ENCODE measurements around the gene ATP6V0B. TPM values are rescaled to one million over a fixed set of nuclear protein-coding genes. Genes with fewer than 3 reads are reported as not detected.

Gene ATP6V0B
- total and polyA plus RNA-seq, 2 donors (not counting 3 experiments of a cell fraction or from before 2014, with no cell fraction given): 110 to 325 TPM

DNA sequence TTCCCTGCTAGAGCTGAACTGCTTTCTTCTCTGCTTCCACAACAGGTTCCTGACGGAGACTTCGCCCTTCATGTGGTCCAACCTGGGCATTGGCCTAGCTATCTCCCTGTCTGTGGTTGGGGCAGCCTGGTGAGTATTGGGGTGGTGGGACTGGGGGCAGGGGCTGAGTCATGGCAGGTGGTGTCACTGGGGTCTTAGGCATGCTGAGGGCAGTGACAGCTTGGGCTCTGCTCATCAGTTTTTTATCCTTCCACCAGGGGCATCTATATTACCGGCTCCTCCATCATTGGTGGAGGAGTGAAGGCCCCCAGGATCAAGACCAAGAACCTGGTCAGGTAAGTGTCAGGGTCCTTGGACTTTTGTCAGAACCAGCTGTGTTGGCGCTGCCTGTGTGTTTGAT lies 1.3 kb downstream of the ATP6V0B start:
- Histone ChIP-seq H3K4me1 (ENCODE audit: control insufficient read depth, extremely low read depth, insufficient read depth, low read length) (peaks cover 31% of the 10 kb centered on the region), H3K36me3 (ENCODE audit: control insufficient read depth in 2 of 2, extremely low read depth in 1 of 2, insufficient read depth in 2 of 2, low read length in 2 of 2) (peaks cover 0 to 15% of the 10 kb centered on the region in 2 experiments), H3K9me3 (replicated peaks; ENCODE audit: control insufficient read depth, insufficient read depth, low read length) (no peaks in the 10 kb centered on the region), H3K79me2 (ENCODE audit: control insufficient read depth, insufficient read depth, low read length) (peaks cover 41% of the 10 kb centered on the region), H3K27ac (ENCODE audit: insufficient read depth, low read depth, low read length) (no peak overlapping the region), H3K4me3 (replicated peaks in 1 of 3; ENCODE audit: insufficient read depth in 1 of 3, low read depth in 1 of 3, low read length in 3 of 3) (peak overlapping the region in 2 of 3 experiments; percentile 71 to 73), H2AFZ (ENCODE audit: low read depth, low read length) (no peak overlapping the region), H3K9ac (replicated peaks; ENCODE audit: extremely low read depth, insufficient read depth, low read length) (peak overlapping the region; percentile 80), H4K20me1 (replicated peaks; ENCODE audit: control insufficient read depth, extremely low read depth, insufficient read depth, low read length) (no peaks in the 10 kb centered on the region), H3K9me1 (replicated peaks; ENCODE audit: control insufficient read depth, extremely low read depth, insufficient read depth, low read length) (no peaks in the 10 kb centered on the region), H3K4me2 (ENCODE audit: insufficient read depth, low read length) (peak overlapping the region; percentile 62), H3K27me3 (ENCODE audit: control insufficient read depth in 2 of 2, insufficient read depth in 2 of 2, low read length in 2 of 2) (no peaks in the 10 kb centered on the region)
- no TSS peak for BruUV-seq (replicated peaks)
- POLR2A ChIA-PET: no interaction called here
- dilution Hi-C loops (cut with MboI; ENCODE audit: extremely low pct_ligation_motif_present, low sequenced_read_pairs) (no loop called here), intact Hi-C loops (cut with micrococcal nuclease) (no loop called here)
- FAIRE-seq (no peak), DNase-seq (ENCODE audit: low read depth, low spot score) (no peak)
- CTCF ChIA-PET: interaction anchor here (0.9 to 1.9 kb wide), 3 partner anchors 12 to 41 kb away, joined by 3 to 7 read pairs (median 3); no protein-coding TSS in a partner anchor
- TF ChIP-seq MYC (IDR thresholded peaks at IDR 0.05; ENCODE audit: low read depth, low read length) (no peak), GATA2 (IDR thresholded peaks at IDR 0.05; ENCODE audit: insufficient read depth, insufficient read length, low read depth, low read length) (no peak), EZH2 (IDR thresholded peaks at IDR 0.05; ENCODE audit: borderline replicate concordance, low read depth, low read length, severe bottlenecking) (no peak), JUN (IDR thresholded peaks at IDR 0.05; ENCODE audit: borderline replicate concordance, insufficient read depth, insufficient read length, low read depth) (no peak), POLR2A (IDR thresholded peaks at IDR 0.05; ENCODE audit: low read depth, low read length) (no peak), POLR2AphosphoS5 (IDR thresholded peaks at IDR 0.05; ENCODE audit: insufficient read depth, low read depth, low read length) (no peak)
- TF ChIP-seq, protein P1, sequence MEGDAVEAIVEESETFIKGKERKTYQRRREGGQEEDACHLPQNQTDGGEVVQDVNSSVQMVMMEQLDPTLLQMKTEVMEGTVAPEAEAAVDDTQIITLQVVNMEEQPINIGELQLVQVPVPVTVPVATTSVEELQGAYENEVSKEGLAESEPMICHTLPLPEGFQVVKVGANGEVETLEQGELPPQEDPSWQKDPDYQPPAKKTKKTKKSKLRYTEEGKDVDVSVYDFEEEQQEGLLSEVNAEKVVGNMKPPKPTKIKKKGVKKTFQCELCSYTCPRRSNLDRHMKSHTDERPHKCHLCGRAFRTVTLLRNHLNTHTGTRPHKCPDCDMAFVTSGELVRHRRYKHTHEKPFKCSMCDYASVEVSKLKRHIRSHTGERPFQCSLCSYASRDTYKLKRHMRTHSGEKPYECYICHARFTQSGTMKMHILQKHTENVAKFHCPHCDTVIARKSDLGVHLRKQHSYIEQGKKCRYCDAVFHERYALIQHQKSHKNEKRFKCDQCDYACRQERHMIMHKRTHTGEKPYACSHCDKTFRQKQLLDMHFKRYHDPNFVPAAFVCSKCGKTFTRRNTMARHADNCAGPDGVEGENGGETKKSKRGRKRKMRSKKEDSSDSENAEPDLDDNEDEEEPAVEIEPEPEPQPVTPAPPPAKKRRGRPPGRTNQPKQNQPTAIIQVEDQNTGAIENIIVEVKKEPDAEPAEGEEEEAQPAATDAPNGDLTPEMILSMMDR (IDR thresholded peaks at IDR 0.05; ENCODE audit: extremely low read depth in 1 of 2, insufficient read depth in 1 of 2, low read depth in 1 of 2, low read length in 2 of 2): no peak
- TF ChIP-seq, protein P2, sequence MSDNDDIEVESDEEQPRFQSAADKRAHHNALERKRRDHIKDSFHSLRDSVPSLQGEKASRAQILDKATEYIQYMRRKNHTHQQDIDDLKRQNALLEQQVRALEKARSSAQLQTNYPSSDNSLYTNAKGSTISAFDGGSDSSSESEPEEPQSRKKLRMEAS (IDR thresholded peaks at IDR 0.05; ENCODE audit: insufficient read depth, insufficient read length): no peak
